ENCODE data around the gene BEND5. TPM values are rescaled to one million over a fixed set of nuclear protein-coding genes. Genes with fewer than 3 reads are reported as not detected.
A peak's percentile ranks its signal among the peaks of the same experiment; 100 is the strongest.

BEND5 gene
- polyA plus RNA-seq, 12 donors = 7.4 to 38.0 (median 10.4) TPM; not detected in 1

- DNase-seq = no peak
Observed at GRCh38 chr1:48726139-48726538, 50.6 kb downstream of the BEND5 start.

GRCh38 chr1:48725341-48726046 lies 51.2 kb downstream of the BEND5 start:
- DNase-seq = no peak

GRCh38 chr1:48720929-48721328 lies 55.8 kb downstream of the BEND5 start:
- no peak for DNase-seq

- no peak for DNase-seq
Observed at GRCh38 chr1:48718705-48719104, 58.0 kb downstream of the BEND5 start.

- DNase-seq = no peak
Observed at GRCh38 chr1:48718116-48718630, 58.5 kb downstream of the BEND5 start.

- no peak for DNase-seq
Observed at GRCh38 chr1:48717082-48717481, 59.6 kb downstream of the BEND5 start.

GRCh38 chr1:48715921-48716320 lies 60.8 kb downstream of the BEND5 start:
- DNase-seq = no peak

GRCh38 chr1:48710915-48711314 lies 65.8 kb downstream of the BEND5 start:
- DNase-seq = no peak

GRCh38 chr1:48710318-48710717 lies 66.4 kb downstream of the BEND5 start:
- no peak for DNase-seq

- no peak for DNase-seq
Observed at GRCh38 chr1:48704736-48705135, 72.0 kb downstream of the BEND5 start.

GRCh38 chr1:48701445-48701844 lies 75.2 kb downstream of the BEND5 start:
- no peak for DNase-seq

GRCh38 chr1:48697066-48697707 lies 79.5 kb downstream of the BEND5 start:
- DNase-seq = peak; percentile 40

GRCh38 chr1:48695161-48695560 lies 81.5 kb downstream of the BEND5 start:
- DNase-seq = no peak

GRCh38 chr1:48693674-48694320 lies 82.9 kb downstream of the BEND5 start:
- DNase-seq = no peak

GRCh38 chr1:48693180-48693579 lies 83.5 kb downstream of the BEND5 start:
- DNase-seq = no peak

- no peak for DNase-seq
Observed at GRCh38 chr1:48692235-48692634, 84.5 kb downstream of the BEND5 start.

GRCh38 chr1:48691429-48692001 lies 85.2 kb downstream of the BEND5 start:
- no peak for DNase-seq

GRCh38 chr1:48688102-48688760 lies 88.5 kb downstream of the BEND5 start:
- no peak for DNase-seq

- no peak for DNase-seq
Observed at GRCh38 chr1:48687282-48688045, 89.2 kb downstream of the BEND5 start.

GRCh38 chr1:48686159-48686558 lies 90.5 kb downstream of the BEND5 start:
- no peak for DNase-seq

GRCh38 chr1:48684381-48684780 lies 92.3 kb downstream of the BEND5 start:
- DNase-seq = no peak

All from muscle of arm (tissue), 12 donors.